Measurements from ENCODE around the gene UBE2K.
"Not testable (repeated sequence)": the region's sequence is repeated elsewhere in the genome, so short reads cannot be mapped to it uniquely, and the experiment has no call there.

- TF ChIP-seq, protein P1, sequence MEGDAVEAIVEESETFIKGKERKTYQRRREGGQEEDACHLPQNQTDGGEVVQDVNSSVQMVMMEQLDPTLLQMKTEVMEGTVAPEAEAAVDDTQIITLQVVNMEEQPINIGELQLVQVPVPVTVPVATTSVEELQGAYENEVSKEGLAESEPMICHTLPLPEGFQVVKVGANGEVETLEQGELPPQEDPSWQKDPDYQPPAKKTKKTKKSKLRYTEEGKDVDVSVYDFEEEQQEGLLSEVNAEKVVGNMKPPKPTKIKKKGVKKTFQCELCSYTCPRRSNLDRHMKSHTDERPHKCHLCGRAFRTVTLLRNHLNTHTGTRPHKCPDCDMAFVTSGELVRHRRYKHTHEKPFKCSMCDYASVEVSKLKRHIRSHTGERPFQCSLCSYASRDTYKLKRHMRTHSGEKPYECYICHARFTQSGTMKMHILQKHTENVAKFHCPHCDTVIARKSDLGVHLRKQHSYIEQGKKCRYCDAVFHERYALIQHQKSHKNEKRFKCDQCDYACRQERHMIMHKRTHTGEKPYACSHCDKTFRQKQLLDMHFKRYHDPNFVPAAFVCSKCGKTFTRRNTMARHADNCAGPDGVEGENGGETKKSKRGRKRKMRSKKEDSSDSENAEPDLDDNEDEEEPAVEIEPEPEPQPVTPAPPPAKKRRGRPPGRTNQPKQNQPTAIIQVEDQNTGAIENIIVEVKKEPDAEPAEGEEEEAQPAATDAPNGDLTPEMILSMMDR (IDR thresholded peaks at IDR 0.05) = not testable (repeated sequence)
- TF ChIP-seq EP300 (IDR thresholded peaks at IDR 0.05) = not testable (repeated sequence)
Measured at GRCh38 chr4:39813033-39813432, 115.1 kb downstream of the UBE2K start.
